H9 (cell line): Measurements from ENCODE around the gene TSPYL4. TPM values are rescaled to one million over a fixed set of nuclear protein-coding genes. Genes with fewer than 3 reads are reported as not detected.
A peak's percentile ranks its signal among the peaks of the same experiment; 100 is the strongest.

Source experiments
- DNase-seq: peaks from one replicate; pipeline ENCODE4 v3.0.0-alpha.2; 2017
- H2AFZ ChIP-seq: one replicate; pipeline ENCODE4 v1.6.1; 2013; ENCODE audit warnings: mild to moderate bottlenecking, low read length, control low read depth, moderate library complexity
- H2AK5ac ChIP-seq: 2 replicates; pipeline ENCODE4 v1.6.1; 2013; ENCODE audit warnings: low read length, control low read depth, mixed read lengths; ENCODE audit not compliant: insufficient read length
- H2BK120ac ChIP-seq: one replicate; pipeline ENCODE4 v1.6.1; 2013; ENCODE audit warnings: low read depth, mild to moderate bottlenecking, low read length, control low read depth, inconsistent platforms; ENCODE audit not compliant: poor library complexity, severe bottlenecking
- H2BK12ac ChIP-seq: 2 replicates; pipeline ENCODE4 v1.6.1; 2013; ENCODE audit warnings: low read length, control low read depth, mixed read lengths, low read depth; ENCODE audit not compliant: insufficient read length
- H2BK15ac ChIP-seq: 2 replicates; pipeline ENCODE4 v1.6.1; 2013; ENCODE audit warnings: low read depth, low read length, control low read depth
- H2BK20ac ChIP-seq: one replicate; pipeline ENCODE4 v1.6.1; 2013; ENCODE audit warnings: low read depth, mild to moderate bottlenecking, low read length, control low read depth, inconsistent platforms; ENCODE audit not compliant: poor library complexity, severe bottlenecking
- H2BK5ac ChIP-seq: 2 replicates; pipeline ENCODE4 v1.6.1; 2013; ENCODE audit warnings: low read length, control low read depth, mixed read lengths; ENCODE audit not compliant: insufficient read length
- H3K14ac ChIP-seq: 2 replicates; pipeline ENCODE4 v1.6.1; 2013; ENCODE audit warnings: low read length, control low read depth; ENCODE audit not compliant: insufficient read depth
- H3K18ac ChIP-seq: 2 replicates; pipeline ENCODE4 v1.6.1; 2013; ENCODE audit warnings: low read depth, mild to moderate bottlenecking, mixed read lengths, low read length, control low read depth; ENCODE audit not compliant: insufficient read length
- H3K23ac ChIP-seq: 2 replicates; pipeline ENCODE4 v1.6.1; 2013; ENCODE audit warnings: low read length, control low read depth, mixed read lengths, low read depth; ENCODE audit not compliant: insufficient read length
- H3K23me2 ChIP-seq: 2 replicates; pipeline ENCODE4 v1.6.1; 2013; ENCODE audit warnings: low read depth, mild to moderate bottlenecking, mixed read lengths, low read length, control low read depth; ENCODE audit not compliant: insufficient read length, poor library complexity, severe bottlenecking
- H3K27ac ChIP-seq: 2 replicates; pipeline ENCODE4 v1.5.1; 2013; ENCODE audit warnings: low read length, control low read depth, mixed read lengths, low read depth; ENCODE audit not compliant: insufficient read length
- H3K27me3 ChIP-seq: 2 replicates; pipeline ENCODE4 v1.6.1; 2013; ENCODE audit warnings: low read length, control low read depth, inconsistent platforms; ENCODE audit not compliant: insufficient read depth
- H3K4ac ChIP-seq: 2 replicates; pipeline ENCODE4 v1.6.1; 2013; ENCODE audit warnings: low read depth, mild to moderate bottlenecking, control low read depth, inconsistent platforms, low read length, moderate library complexity
- H3K4me1 ChIP-seq: 2 replicates; pipeline ENCODE4 v1.6.1; 2013; ENCODE audit warnings: low read length, control low read depth, inconsistent platforms; ENCODE audit not compliant: insufficient read depth
- H3K4me2 ChIP-seq: 2 replicates; pipeline ENCODE4 v1.6.1; 2013; ENCODE audit warnings: low read length, control low read depth, mixed read lengths; ENCODE audit not compliant: insufficient read length, insufficient read depth
- H3K56ac ChIP-seq: 2 replicates; pipeline ENCODE4 v1.6.1; 2013; ENCODE audit warnings: low read depth, mild to moderate bottlenecking, mixed read lengths, low read length, control low read depth; ENCODE audit not compliant: insufficient read length
- H3K79me1 ChIP-seq: 2 replicates; pipeline ENCODE4 v1.6.1; 2013; ENCODE audit warnings: low read depth, mild to moderate bottlenecking, moderate library complexity, low read length, control low read depth, inconsistent platforms; ENCODE audit not compliant: insufficient read depth, poor library complexity, severe bottlenecking
- H3K79me2 ChIP-seq: 2 replicates; pipeline ENCODE4 v1.6.1; 2013; ENCODE audit warnings: low read length, control low read depth, inconsistent platforms; ENCODE audit not compliant: insufficient read depth
- H3K9ac ChIP-seq: 2 replicates; pipeline ENCODE4 v1.6.1; 2013; ENCODE audit warnings: low read length, control low read depth, mixed read lengths; ENCODE audit not compliant: insufficient read length; ENCODE audit errors: extremely low read depth
- H3K9me3 ChIP-seq: one replicate; pipeline ENCODE4 v1.6.1; 2013; ENCODE audit warnings: low read depth, low read length, inconsistent platforms; ENCODE audit not compliant: control insufficient read depth
- H3T11ph ChIP-seq: one replicate; pipeline ENCODE4 v1.6.1; 2013; ENCODE audit warnings: mild to moderate bottlenecking, low read length, control low read depth, inconsistent platforms
- H4K20me1 ChIP-seq: one replicate; pipeline ENCODE4 v1.6.1; 2013; ENCODE audit not compliant: control insufficient read depth, insufficient read length, insufficient read depth
- H4K5ac ChIP-seq: 2 replicates; pipeline ENCODE4 v1.6.1; 2013; ENCODE audit warnings: low read depth, mild to moderate bottlenecking, mixed read lengths, low read length, control low read depth; ENCODE audit not compliant: insufficient read length
- H4K8ac ChIP-seq: replicated peaks from 2 replicates; pipeline ENCODE4 v1.6.1; 2013; ENCODE audit warnings: low read length, control low read depth, mixed read lengths, low read depth; ENCODE audit not compliant: insufficient read length
- H4K91ac ChIP-seq: 2 replicates; pipeline ENCODE4 v1.6.1; 2013; ENCODE audit warnings: low read depth, mild to moderate bottlenecking, moderate library complexity, mixed read lengths, low read length, control low read depth; ENCODE audit not compliant: insufficient read length
- H3K27ac Mint-ChIP-seq, 3 experiments: 2 replicates in 2 of 3; 3 replicates in 1 of 3; pipeline ENCODE4 v1.8.0; 2020 to 2021; ENCODE audit warnings: mixed read lengths in 3 of 3, mild to moderate bottlenecking in 1 of 3, moderate library complexity in 1 of 3
- H3K27me3 Mint-ChIP-seq: 2 replicates; pipeline ENCODE4 v1.8.0; 2021; ENCODE audit warnings: low read depth, mild to moderate bottlenecking, moderate library complexity, mixed read lengths
- H3K36me3 Mint-ChIP-seq, 3 experiments: 2 replicates in 2 of 3; 3 replicates in 1 of 3; pipeline ENCODE4 v1.8.0; 2020 to 2021; ENCODE audit warnings: low read depth in 3 of 3, mixed read lengths in 3 of 3; ENCODE audit not compliant: insufficient read depth in 1 of 3
- H3K4me1 Mint-ChIP-seq, 2 experiments: 2 replicates each; pipeline ENCODE4 v1.8.0; 2020; ENCODE audit warnings: mixed read lengths in 2 of 2
- H3K4me3 Mint-ChIP-seq, 2 experiments: 2 replicates in 1 of 2; 3 replicates in 1 of 2; pipeline ENCODE4 v1.8.0; 2020 to 2021; ENCODE audit warnings: mild to moderate bottlenecking in 2 of 2, mixed read lengths in 2 of 2, moderate library complexity in 1 of 2
- H3K9me3 Mint-ChIP-seq, 2 experiments: 2 replicates in 1 of 2; 3 replicates in 1 of 2; pipeline ENCODE4 v1.8.0; 2020; ENCODE audit warnings: mild to moderate bottlenecking in 2 of 2, mixed read lengths in 2 of 2, moderate library complexity in 1 of 2
- WGBS: extraction: QIAGEN DNeasy Blood & Tissue Kit; methylation state at CpG from one replicate; pipeline ENCODE4 v1.1.7; 2013; ENCODE audit warnings: missing lambda C conversion rate, low lambda C conversion rate, mixed read lengths; ENCODE audit not compliant: insufficient read length; ENCODE audit errors: extremely low coverage; 5-methylcytosine and 5-hydroxymethylcytosine counted together
- total RNA-seq: library from RNA; stranded (reverse); gene quantifications from 2 replicates; pipeline ENCODE4 v1.2.1, GENCODE V29; 2021
- TF ChIP-seq, protein P1 (sequence below): fragments of 200-600 bp; sonication (generic); conservative IDR thresholded peaks from 3 replicates; pipeline ENCODE4 v1.8.0; 2021; ENCODE audit warnings: antibody characterized with exemption, mild to moderate bottlenecking

The TSPYL4 gene
- total RNA-seq, 1 experiment from 2014 or later = 19.0 TPM

DNA sequence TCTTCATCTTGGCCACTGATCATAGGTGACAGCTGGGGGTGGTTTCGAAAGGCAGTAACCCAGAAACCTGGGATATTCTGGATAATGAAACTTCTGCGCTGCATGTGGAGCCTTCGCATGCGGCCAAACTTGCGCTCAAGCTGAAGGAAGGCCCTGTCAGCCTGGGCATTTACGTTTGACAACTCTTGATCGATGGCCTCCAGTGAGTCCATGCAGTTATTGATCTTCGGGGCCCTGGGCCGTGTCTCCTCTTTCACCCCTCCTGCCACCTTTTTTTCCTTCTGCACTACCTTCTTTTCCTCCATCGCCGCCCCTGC is 729 bp downstream of the TSPYL4 start:
- Histone ChIP-seq H4K91ac (no peak overlapping the region), H3K79me2 (peaks cover 3% of the 10 kb centered on the region; the same call in 1 of the 2 replicates), H3K9ac (peak overlapping the region; percentile 76), H3K9me3 (no peaks in the 10 kb centered on the region), H3K4me2 (peak overlapping the region; percentile 75), H3K27ac (no peak overlapping the region), H3K14ac (peak overlapping the region; percentile 49; the same call in 1 of the 2 replicates), H3K79me1 (no peaks in the 10 kb centered on the region), H3K23me2 (peaks cover 9% of the 10 kb centered on the region), H4K8ac (no peak overlapping the region), H2BK20ac (no peak overlapping the region), H4K5ac (no peak overlapping the region), H2BK5ac (no peak overlapping the region), H3K56ac (no peak overlapping the region), H2BK15ac (no peak overlapping the region), H2BK12ac (no peak overlapping the region), H2BK120ac (no peak overlapping the region), H3T11ph (no peak overlapping the region), H3K18ac (peak overlapping the region; percentile 33), H3K27me3 (no peaks in the 10 kb centered on the region), H3K4ac (no peak overlapping the region), H4K20me1 (no peaks in the 10 kb centered on the region), H2AFZ (no peak overlapping the region), H3K4me1 (peaks cover 10% of the 10 kb centered on the region; the same call in 1 of the 2 replicates), H3K23ac (no peak overlapping the region), H2AK5ac (no peak overlapping the region)
- TF ChIP-seq, protein P1, sequence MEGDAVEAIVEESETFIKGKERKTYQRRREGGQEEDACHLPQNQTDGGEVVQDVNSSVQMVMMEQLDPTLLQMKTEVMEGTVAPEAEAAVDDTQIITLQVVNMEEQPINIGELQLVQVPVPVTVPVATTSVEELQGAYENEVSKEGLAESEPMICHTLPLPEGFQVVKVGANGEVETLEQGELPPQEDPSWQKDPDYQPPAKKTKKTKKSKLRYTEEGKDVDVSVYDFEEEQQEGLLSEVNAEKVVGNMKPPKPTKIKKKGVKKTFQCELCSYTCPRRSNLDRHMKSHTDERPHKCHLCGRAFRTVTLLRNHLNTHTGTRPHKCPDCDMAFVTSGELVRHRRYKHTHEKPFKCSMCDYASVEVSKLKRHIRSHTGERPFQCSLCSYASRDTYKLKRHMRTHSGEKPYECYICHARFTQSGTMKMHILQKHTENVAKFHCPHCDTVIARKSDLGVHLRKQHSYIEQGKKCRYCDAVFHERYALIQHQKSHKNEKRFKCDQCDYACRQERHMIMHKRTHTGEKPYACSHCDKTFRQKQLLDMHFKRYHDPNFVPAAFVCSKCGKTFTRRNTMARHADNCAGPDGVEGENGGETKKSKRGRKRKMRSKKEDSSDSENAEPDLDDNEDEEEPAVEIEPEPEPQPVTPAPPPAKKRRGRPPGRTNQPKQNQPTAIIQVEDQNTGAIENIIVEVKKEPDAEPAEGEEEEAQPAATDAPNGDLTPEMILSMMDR = no peak
- Mint-ChIP-seq H3K27me3 (no peaks in the 10 kb centered on the region), H3K36me3 (peaks cover 4 to 12% (median 6%) of the 10 kb centered on the region in 3 experiments; a peak in 4 of 7 replicates), H3K4me1 (peaks cover 26 to 28% of the 10 kb centered on the region in 2 experiments), H3K9me3 (no peaks in the 10 kb centered on the region), H3K4me3 (no peak overlapping the region), H3K27ac (no peak overlapping the region)
- DNase-seq = no peak
- WGBS = no CpG with 5 or more reads among the region's 11 CpGs
